HEK293T (cell line): ENCODE data around the gene SERTAD4.

Experiments used
- ELF4 ChIP-seq: fragments of 450-650 bp; IDR thresholded peaks from 2 replicates; pipeline ENCODE4 v1.6.1; 2017; ENCODE audit warnings: antibody characterized with exemption
- FOXM1 ChIP-seq: fragments of 450-650 bp; IDR thresholded peaks from 2 replicates; pipeline ENCODE4 v1.6.1; 2017; ENCODE audit warnings: mild to moderate bottlenecking, borderline replicate concordance
- SP1 ChIP-seq: fragments of 450-650 bp; IDR thresholded peaks from 2 replicates; pipeline ENCODE4 v1.6.1; 2017
- SUZ12 ChIP-seq: fragments of 450-650 bp; IDR thresholded peaks from 2 replicates; pipeline ENCODE4 v1.6.1; 2016; ENCODE audit warnings: mild to moderate bottlenecking
- TF ChIP-seq, protein P1 (sequence below): fragments of 450-650 bp; IDR thresholded peaks from 2 replicates; pipeline ENCODE4 v1.6.1; 2016

DNA sequence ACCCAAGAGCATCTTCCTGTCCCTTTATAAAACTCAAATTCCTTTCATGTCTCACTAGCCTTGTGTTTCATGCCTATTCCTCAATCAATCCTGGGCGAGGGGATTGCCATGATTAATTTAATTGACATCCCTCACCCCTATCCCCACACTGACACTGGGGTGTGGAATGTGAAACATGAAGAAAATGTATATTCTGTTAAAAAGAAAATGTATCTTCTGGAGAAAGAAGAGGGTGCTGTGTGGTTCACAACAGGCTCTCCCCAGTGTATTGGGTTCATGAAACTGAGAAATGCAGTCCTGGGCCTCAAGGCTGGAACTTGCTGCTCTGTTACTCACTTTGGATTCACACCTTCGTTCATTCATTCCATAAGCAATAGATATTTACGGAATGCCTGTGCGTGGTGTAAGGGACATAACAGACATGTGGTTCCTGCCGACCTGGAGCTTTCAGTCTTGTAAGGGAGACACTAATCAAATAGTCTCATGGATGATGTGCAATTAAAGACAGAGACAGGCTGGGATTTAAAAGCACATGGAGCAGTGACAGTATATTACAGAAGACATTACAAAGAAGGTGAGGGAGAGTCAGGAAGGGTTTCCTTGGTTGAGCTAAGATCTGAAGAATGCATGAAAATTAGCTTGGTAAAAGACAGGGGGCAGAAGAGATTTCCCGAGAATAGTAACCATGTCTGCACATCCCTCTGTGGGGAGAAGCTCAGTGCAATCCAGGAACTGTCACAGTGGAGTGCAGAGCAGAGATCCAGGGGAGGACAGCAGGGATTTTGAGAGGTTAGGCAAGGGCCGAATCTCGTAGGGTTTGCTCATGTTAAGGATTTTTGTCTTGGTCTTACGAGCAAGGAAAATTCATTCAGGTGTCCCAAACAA, 32.1 kb downstream of the SERTAD4 start:
- TF ChIP-seq ELF4: no peak
- no peak for TF ChIP-seq SUZ12
- TF ChIP-seq, protein P1, sequence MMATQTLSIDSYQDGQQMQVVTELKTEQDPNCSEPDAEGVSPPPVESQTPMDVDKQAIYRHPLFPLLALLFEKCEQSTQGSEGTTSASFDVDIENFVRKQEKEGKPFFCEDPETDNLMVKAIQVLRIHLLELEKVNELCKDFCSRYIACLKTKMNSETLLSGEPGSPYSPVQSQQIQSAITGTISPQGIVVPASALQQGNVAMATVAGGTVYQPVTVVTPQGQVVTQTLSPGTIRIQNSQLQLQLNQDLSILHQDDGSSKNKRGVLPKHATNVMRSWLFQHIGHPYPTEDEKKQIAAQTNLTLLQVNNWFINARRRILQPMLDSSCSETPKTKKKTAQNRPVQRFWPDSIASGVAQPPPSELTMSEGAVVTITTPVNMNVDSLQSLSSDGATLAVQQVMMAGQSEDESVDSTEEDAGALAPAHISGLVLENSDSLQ: no peak
- TF ChIP-seq FOXM1: no peak
- TF ChIP-seq SP1: no peak
